GM19035 (cell line): ENCODE results near the gene HAS3.
"Not testable (repeated sequence)": the region's sequence is repeated elsewhere in the genome, so short reads cannot be mapped to it uniquely, and the experiment has no call there.

Experiments used
- ATAC-seq: cut with Tn5 transposase; IDR thresholded peaks from one replicate; pipeline ENCODE4 v1.9.1; 2021; ENCODE audit not compliant: unreplicated experiment

The HAS3 gene

DNA sequence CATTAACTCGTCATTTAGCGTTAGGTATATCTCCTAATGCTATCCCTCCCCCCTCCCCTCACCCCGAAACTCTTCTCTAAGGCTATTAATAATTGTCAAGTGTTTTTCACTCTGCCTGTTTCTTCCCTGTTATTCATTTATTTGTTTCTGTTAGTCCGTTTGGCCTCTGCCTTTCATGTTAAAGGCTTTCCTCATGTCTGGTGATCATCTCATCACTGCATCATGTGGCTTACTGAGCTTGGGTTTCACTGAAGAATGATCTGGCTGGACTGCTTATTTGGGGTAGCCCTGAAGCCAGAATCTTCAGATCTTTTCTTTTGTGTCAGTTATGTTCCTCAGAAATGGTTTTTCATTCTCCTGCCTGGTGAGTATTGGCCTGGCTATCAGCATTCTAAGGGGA is 36.5 kb downstream of the HAS3 start:
- no peak for ATAC-seq

DNA sequence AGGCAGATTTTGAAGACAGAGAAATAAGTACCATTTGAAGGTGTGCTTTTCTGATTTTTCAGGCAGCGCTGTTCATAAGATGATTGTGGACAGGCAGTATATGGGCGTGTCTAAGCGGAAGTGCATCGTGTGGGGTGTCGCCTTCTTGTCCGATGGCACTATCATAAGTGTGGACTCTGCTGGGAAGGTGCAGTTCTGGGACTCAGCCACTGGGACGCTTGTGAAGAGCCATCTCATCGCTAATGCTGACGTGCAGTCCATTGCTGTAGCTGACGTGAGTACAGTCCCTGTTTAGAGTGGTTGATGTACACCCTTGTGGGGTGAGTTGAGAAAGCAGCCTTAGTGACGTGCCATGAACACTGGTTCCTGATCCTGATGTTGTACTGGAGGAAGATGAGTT is 37.7 kb downstream of the HAS3 start:
- ATAC-seq = no peak

DNA sequence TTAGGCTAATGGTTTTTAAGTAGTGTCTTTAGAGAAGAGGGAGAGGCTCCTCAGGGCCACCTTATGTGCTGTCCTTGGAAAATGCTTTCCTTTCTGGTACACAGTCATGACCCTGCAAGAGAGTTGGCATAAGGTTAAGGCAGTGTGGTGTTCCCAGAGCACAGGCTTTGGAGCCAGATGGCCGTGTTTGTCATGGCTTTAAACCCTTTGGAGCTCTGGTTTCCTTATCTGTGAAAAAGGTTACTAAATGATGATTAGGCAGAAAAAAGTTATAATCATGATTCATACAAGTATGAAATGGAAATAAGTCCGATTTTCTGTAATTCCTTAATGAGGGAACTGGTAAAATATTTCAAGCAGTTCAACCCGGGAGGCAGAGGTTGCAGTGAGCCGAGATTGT is 40.2 kb downstream of the HAS3 start:
- no peak for ATAC-seq

DNA sequence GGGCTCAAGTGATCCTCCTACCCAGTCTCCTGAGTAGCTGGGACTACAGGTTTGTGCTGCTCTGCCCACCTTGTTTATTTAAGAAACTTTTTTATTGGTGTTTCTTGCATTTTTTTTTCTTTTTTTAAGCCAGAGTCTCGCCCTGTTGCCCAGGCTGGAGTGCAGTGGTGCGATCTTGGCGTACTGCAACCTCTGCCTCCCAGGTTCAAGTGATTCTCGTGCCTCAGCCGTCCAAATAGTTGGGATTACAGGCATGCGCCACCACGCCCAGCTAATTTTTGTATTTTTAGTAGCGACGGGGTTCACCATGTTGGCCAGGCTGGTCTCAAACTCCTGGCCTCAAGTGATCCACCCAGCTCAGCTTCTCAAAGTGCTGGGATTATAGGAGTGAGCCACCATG is 44.2 kb downstream of the HAS3 start:
- not testable (repeated sequence) for ATAC-seq

DNA sequence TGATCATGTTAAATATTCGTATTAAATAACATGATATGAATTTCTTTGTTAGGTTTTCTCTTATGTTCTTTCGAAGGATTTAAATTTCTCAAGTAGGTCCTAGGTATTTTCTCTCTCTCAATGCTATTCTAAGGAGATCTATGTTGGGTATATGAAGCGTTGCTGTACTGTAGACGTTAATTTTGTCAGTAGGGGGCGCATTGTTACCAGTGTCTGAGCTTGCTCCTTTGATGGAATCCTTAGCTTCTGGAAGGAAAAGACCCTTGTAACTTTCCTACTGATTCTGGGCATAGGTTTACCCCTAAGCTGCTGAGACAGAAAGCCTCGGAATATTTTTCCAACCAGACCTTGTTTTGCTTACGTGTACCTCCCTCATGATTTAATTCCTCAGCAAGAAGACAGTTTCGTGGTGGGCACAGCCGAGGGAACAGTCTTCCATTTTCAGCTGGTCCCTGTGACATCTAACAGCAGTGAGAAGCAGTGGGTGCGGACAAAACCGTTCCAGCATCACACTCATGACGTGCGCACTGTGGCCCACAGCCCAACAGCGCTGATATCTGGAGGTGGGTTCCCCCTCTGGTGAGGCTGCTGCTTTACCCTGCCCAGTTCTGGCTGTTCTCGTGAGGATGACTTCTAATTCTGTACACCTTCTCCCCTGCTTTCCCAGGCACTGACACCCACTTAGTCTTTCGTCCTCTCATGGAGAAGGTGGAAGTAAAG is 44.9 kb downstream of the HAS3 start:
- ATAC-seq = no peak

DNA sequence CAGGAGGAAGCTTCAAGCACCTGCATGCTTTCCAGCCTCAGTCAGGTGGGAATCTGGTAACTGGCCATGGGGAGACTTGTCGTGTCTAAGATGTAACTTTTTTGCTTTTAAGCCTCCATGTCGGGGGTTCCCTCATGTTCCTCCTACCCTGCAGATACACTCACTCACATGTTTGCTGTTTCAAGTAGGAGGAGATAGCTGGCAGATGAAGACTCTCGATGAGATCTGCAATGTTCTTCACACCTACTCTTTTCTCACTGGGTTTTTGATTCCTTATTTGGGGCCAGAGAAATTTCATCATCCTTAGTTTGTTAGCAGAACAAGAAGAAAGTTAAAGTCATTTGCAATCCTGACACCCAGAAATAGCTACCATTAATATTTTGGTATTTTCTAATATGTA is 51.7 kb downstream of the HAS3 start:
- no peak for ATAC-seq

DNA sequence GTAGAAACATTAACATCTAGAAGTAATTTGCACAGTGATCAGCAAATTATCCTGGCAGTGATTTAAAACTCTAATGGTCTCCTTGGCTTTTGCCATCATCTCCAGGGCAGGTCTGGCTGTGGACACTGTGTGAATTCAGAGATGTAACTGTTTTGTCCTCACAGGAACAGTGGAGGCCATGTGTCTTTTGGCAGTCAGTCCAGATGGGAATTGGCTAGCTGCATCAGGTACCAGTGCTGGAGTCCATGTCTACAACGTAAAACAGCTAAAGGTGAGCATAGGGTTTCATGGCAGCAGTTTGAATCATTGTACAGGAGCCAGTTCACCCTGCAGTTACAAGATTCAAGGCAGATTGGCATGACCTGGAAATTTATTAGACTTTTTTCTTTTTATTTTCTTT is 54.7 kb downstream of the HAS3 start:
- no peak for ATAC-seq

DNA sequence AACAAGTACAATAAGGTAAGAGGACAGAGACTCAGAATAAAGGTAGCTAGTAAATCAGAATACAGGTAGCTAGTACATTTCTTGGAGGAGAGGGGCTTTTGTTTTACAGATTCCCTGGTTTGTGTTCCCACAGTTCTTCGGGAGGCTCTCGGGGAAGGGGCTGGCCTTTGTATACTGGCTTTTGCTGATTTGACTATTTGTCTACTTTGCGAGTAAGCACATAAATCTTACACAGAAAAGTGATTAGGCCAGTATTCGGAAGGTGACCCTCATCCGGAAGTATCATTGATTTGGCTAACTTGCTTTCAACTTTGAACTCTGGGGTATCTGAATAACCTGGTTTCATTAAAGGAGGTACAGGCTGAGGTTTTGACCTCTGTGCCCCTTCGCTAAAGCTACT is 60.1 kb downstream of the HAS3 start:
- no peak for ATAC-seq

DNA sequence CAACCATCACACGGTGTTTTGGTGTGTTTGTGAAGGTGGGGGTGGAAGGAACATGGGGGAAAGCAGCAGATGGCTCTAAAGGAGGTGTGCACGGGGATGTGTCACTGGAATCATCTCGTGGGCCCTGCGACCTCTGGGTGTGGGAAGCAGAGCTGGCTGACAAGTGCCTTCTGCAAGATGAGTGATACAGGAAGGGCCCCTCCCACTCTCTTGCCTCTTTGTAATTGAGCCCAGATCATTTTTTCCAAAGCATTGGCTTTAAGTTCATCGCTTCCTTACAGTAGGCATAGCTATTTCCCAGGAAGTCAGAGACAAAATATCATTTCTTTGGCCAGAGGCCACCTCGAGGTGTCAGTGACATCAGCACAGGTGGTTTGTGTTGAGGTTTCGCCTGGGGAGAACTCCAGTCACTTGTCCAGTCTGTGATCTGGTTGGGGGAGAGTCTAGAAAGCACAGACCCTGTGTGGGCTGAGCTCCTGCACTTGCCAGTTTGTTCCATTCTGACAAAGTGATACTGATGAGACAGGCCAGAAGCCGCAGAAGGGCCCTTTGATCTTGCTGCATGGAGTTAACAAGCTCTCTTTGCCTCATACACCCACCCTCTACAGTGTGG is 60.9 kb downstream of the HAS3 start:
- no peak for ATAC-seq

DNA sequence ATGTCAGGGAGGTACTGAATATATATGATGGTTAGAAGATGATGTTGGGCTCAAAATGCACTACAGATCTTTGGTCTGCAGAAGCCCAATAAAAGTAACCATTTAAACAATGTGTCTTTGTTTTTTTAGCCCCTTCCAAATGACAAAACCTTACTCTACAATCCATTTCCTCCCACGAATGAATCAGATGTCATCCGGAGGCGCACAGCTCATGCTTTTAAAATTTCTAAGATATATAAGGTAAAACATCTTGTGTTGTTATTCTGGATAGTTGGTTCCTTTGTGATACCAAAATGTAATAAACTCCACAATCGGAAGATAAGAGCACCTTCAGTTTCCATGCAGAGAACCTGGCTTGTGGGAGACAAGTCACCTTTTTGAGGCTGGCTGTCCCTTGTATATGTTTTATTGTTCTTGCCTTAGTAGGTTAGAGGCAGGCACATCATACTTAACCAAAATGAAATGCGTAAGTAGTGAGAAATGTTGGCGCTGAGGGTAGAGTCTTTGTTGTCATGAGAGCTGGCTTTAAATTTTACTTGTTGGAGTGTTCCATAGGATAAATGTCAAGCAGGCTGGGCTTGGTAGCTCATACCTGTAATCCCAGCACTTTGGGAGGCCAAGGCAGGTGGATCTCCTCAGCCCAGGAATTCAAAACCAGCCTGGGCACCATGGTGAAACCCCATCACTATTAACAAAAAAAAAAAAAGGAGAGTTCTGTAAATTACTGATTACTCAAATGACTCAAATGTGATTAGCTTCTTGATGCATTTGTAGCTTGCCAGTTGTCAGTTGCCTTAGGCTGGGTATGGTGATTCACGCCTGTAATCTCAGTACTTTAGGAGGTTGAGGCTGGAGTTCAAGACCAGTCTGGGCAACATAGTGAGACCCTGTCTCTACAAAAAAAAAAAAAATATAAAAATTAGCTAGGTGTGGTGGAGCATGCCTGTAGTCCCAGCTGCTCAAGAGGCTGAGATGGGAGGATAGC is 61.8 kb downstream of the HAS3 start:
- no peak for ATAC-seq
